Fibroblast of the aortic adventitia (primary cell): Measurements from ENCODE around the gene LRRC31. TPM values are rescaled to one million over a fixed set of nuclear protein-coding genes. Genes with fewer than 3 reads are reported as not detected.

Experiments
- DNase-seq: peaks from one replicate; pipeline ENCODE4 v3.0.0-alpha.2; 2010; ENCODE audit warnings: low read depth
- H3K4me3 ChIP-seq: 2 replicates; pipeline ENCODE4 v1.5.1; 2011; ENCODE audit warnings: low read depth, mild to moderate bottlenecking, control low read depth, low read length, moderate library complexity
- total RNA-seq: library from RNA; depleted of rRNA; stranded (reverse); fragments of >200 nt; gene quantifications from 2 replicates; pipeline ENCODE4 v1.2.3, GENCODE V29; 2012; ENCODE audit warnings: low replicate concordance
- TF ChIP-seq, protein P1 (sequence below): IDR thresholded peaks from 2 replicates; pipeline ENCODE4 v1.5.1; 2011; ENCODE audit warnings: mild to moderate bottlenecking, low read length, control low read depth, inconsistent platforms; ENCODE audit not compliant: insufficient read depth

Gene LRRC31
- total RNA-seq, 1 donor, result not detected

DNA sequence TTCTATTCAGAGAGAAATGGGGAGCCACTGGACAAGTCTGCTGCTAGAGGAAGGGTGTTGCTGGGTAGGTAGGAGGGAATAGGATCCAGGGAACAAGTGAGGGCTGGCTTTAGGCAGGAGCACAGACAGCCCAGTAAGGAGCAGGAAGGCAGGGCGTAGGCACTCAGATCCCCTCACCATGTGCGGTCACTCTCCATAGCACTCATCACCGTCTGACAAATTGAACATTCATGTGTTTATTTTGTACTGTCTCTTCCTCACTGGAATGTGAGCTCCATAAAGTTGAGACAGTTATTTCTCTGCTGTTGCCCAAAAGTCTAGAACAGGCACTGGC, 32.8 kb downstream of the LRRC31 start:
- DNase-seq, result no peak
- no peak overlapping the region for H3K4me3 ChIP-seq
- TF ChIP-seq, protein P1, sequence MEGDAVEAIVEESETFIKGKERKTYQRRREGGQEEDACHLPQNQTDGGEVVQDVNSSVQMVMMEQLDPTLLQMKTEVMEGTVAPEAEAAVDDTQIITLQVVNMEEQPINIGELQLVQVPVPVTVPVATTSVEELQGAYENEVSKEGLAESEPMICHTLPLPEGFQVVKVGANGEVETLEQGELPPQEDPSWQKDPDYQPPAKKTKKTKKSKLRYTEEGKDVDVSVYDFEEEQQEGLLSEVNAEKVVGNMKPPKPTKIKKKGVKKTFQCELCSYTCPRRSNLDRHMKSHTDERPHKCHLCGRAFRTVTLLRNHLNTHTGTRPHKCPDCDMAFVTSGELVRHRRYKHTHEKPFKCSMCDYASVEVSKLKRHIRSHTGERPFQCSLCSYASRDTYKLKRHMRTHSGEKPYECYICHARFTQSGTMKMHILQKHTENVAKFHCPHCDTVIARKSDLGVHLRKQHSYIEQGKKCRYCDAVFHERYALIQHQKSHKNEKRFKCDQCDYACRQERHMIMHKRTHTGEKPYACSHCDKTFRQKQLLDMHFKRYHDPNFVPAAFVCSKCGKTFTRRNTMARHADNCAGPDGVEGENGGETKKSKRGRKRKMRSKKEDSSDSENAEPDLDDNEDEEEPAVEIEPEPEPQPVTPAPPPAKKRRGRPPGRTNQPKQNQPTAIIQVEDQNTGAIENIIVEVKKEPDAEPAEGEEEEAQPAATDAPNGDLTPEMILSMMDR, result no peak

DNA sequence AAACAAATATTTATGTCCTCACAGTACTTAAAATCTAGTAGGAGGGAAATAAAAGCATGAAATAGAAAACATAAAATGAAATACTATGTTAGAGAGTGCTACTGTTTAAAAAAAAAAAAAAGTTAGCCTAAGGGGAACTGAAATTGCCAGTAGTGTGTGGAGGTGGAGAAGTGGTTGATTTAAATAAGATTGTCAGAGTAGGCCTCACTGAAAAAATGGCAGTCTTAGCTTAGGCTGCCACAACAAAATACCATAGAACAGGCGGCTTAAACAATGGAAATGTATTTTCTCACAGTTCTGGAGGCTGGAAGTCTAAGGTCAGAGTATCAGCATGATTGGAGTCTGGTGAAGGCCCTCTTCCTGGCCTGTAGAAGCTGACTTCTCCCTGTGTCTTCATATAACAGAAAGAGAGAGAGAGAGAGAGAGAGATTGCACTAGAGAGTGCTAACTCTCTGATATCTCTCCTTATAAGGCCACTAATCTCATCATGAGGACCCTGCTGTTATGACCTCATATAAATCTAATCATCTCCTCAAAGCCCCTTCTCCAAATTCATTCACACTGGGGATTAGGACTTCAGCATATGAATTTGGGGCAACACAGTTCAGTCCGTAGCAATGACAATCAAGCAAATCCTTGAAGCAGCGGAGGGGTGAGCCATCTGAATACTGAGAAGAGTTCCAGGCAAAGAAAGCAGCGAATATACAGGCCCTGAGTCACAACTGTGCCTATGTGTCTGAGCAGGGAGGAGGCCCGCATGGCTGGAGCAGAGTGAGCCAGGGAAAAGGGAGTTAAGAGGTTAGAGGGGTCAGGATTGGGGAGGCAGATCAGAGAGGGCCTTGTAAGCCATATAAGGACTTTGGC, 33.4 kb downstream of the LRRC31 start:
- DNase-seq, result no peak
- H3K4me3 ChIP-seq, result no peak overlapping the region
- TF ChIP-seq, protein P1, result no peak

DNA sequence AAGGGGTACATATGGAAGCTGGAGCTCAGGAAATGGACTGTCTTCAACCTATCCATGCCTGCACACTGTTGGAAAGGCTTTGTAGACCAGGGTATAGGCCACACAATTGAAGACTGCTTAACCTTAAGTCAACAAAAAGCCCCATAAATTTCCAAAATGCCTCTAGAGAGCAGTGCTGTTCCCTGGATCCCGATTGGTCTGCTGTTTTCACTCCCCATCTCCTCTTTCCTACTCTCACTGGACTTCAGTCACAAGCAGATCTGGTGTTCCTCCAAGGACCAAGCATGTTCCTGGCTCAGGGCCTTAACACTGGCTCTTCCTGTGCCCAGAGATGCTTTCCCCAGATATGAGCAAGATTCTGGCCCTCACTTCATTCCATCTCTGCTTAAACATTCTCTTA, 34.2 kb downstream of the LRRC31 start:
- H3K4me3 ChIP-seq, result no peak overlapping the region
- no peak for DNase-seq
- TF ChIP-seq, protein P1, result no peak

DNA sequence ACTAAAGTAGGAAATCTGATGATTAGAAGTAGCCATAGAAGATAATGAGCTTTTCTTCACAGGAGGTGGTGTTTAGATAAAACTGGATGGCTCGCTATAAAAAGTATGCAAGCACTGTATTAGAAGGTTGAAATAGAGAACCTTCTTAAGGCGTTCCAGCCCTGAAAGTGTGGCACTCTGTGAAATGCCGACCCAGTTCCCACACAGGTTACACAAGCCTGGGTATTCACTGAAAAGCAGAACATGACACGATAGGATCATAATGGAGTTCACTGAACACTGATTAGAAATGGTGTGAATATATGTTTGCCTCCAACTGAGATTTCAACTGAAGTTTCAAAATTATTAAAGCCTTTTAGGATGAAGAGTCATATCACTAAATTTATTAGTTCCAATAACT, 42.0 kb downstream of the LRRC31 start:
- H3K4me3 ChIP-seq, result no peak overlapping the region
- DNase-seq, result no peak
- TF ChIP-seq, protein P1, result no peak

DNA sequence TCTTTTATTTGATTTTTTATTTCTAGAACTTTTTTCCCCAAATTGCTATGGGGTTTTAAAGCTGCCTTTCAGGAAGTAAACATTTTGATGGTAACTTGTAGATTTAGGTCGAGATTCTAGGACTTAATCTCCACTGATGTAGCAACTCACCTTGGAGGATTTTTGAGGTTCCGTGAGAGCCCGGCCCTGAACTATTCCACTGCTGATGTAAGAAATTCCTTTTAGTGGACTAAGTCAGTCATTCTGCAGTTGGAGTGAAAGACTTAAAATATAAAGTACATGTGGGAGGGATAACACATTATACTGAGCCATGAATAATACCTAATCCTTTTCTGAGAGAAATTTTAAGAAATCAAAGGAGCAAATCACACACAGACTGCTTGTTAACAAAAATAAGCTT, 44.4 kb downstream of the LRRC31 start:
- DNase-seq, result no peak
- TF ChIP-seq, protein P1, result no peak
- H3K4me3 ChIP-seq, result no peak overlapping the region

DNA sequence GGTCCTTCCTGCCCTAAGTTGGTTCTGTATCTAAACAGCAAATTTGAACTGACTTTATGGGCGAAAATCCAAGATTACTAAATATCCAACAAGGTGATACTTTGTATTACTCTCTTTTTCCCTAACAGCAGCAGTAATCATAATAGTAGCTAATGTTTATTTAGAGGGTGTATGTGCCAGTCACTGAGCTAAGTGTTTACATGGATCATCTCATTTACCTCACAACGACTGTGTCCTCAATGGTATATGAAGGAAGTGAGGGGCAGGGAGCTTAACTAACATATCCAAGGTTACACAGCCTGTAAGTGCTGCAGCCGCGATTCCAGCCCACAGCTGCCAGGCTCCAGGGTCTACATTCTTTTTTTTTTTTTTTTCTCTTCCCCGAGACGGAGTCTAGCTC, 46.8 kb downstream of the LRRC31 start:
- no peak for DNase-seq
- H3K4me3 ChIP-seq, result no peak overlapping the region
- TF ChIP-seq, protein P1, result no peak

DNA sequence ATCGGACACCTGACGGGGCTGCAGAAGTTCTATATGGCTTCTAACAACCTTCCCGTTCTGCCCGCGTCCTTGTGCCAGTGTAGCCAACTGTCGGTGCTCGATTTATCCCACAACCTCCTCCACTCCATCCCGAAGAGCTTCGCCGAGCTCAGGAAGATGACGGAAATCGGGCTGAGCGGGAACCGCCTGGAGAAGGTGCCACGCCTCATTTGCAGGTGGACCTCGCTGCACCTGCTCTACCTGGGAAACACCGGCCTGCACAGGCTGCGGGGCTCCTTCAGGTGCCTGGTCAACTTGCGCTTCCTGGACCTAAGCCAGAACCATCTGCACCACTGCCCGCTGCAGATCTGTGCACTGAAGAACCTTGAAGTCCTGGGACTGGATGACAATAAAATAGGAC, 47.2 kb downstream of the LRRC31 start:
- no peak overlapping the region for H3K4me3 ChIP-seq
- TF ChIP-seq, protein P1, result no peak
- DNase-seq, result no peak
